Retinal pigment epithelial cell (primary cell): ENCODE data around the gene DOC2B.
"Not testable (repeated sequence)": the region's sequence is repeated elsewhere in the genome, so short reads cannot be mapped to it uniquely, and the experiment has no call there.

ENCODE experiments used
- DNase-seq: peaks from one replicate; pipeline ENCODE4 v3.0.0-alpha.2; 2010; ENCODE audit warnings: low read depth
- H3K4me3 ChIP-seq: 2 replicates; pipeline ENCODE4 v1.5.1; 2011; ENCODE audit warnings: mild to moderate bottlenecking, low read length, control low read depth, moderate library complexity
- CTCF ChIP-seq: conservative IDR thresholded peaks from 2 replicates; pipeline ENCODE4 v1.5.1; 2011; ENCODE audit warnings: low read depth, low read length, control low read depth, inconsistent platforms

The DOC2B gene

DNA sequence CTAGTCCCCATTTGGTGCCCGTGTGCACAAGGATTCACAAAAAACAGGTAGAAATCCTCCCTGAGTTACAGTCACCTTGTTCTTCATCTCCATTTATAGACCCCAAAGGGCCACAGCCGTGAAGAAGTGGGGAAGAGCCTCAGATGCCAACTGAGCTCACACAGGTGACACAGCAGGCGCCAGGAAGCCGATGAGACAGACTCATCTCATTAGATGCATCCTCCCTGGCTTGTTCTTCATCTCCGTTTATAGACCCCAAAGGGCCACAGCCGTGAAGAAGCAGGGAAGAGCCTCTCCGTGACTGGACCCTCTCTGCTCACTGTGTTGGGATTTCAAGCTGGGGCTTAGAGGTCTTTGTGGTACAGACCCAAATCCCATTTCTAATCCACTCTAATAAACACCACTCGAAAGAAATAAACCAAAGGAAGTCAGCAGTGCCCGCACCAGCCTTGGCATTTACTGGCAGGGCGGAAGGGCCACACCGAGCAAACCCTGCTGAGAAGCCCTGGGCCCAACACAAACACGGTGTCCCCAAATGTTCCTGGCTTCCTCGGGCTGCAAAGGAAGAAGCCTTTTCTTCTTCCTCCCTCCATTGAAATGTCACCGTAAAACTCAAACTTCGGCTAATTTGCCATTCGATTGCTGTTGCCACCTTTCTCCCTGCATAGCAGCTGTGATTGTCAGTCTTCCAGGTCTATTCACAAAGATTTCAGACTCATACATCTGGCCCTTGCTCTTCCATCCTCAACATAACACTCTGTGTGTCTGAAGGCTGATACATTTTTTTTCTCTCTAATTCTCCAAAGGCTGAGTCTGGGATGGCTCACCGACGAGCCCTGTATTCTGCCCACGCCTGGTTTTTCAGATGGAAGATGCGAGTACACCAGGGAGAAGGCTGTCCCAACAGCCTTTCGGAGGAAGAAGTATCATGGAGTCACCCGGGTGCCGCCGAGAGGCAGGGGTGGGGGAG, 44.9 kb upstream of the DOC2B start:
- no peak overlapping the region for H3K4me3 ChIP-seq
- TF ChIP-seq CTCF = no peak
- no peak for DNase-seq

DNA sequence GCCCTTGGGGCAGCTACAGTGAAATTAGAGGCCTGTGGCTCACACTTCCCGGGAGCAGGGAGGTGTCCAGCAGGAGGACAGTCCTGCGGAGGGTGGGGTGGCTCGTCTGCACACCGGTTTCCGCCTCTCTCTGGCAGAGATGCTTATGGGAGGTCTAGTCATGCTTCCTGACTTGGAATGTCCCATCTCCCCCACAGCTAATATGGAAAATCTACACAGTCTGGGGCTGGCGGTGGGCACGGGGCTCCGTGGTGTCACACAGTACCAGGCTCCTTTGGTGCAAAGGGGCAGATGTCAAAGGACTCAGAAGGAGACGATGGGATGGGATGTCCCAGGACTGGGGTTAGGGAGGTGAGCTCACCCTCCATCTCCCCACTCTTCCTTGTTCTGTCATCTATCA, 44.1 kb upstream of the DOC2B start:
- TF ChIP-seq CTCF = no peak

GRCh38 chr17:224576-224975, 43.1 kb upstream of the DOC2B start:
- DNase-seq = not testable (repeated sequence)

More for the DNA sequence above, 44.1 kb upstream of the DOC2B start:
- DNase-seq = no peak
- no peak overlapping the region for H3K4me3 ChIP-seq

DNA sequence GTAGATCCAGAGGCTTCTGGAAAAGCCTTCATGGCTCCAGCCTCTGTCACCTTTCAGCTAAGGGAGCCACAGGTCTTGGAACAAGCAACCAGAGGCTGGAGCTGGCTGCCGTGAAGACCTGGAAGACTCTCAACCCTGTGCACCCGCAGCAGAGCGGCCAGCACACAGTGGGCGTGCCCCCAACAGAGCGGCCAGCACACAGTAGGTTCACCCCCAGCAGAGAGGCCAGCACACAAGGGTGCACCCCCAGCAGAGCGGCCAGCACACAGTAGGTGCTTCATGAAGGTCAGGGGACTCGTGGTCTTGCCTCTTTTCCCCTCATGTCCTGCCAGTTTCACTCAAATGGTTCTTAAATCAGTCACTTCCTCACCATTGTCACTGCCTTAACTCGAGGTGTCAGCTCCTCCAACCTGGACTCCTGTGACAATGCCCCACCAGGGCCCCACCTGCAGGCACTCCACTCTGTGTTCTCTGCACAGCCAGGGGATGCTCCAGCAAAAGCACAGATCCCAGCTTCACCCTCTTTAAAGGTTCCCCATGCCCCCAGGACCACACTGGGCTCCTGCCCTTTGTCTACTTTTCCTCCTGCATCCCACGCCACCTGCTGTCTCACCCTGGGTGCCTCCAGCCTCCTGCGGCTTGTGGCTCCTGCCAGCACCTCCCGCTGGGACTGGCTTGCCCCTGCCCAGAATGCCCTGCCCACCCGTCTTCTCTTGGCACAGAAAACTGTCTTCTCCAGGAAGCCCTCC, 42.4 kb upstream of the DOC2B start:
- TF ChIP-seq CTCF = no peak
- DNase-seq = no peak
- no peak overlapping the region for H3K4me3 ChIP-seq

More at GRCh38 chr17:224576-224975, 43.1 kb upstream of the DOC2B start:
- H3K4me3 ChIP-seq = not testable (repeated sequence)

DNA sequence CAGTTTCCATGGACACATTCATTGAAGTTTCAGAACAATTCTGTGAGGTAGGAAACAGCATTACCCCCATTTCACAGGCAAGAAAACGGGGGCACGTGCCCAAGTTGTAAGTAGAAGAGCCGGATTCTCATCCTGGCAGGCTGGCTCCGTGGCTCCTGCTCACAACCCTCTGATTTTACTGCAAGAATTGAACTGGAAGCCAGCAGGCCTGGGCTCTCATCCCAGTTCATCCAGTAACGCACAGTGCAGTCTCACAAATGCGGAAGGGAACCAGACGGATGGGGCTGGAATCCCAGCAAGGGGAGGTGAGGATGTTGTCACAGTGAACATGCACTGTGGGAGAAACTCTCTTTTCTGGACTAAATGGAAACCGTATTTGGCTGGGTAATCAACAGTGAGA, 40.7 kb upstream of the DOC2B start:
- TF ChIP-seq CTCF = no peak
- no peak overlapping the region for H3K4me3 ChIP-seq
- no peak for DNase-seq

DNA sequence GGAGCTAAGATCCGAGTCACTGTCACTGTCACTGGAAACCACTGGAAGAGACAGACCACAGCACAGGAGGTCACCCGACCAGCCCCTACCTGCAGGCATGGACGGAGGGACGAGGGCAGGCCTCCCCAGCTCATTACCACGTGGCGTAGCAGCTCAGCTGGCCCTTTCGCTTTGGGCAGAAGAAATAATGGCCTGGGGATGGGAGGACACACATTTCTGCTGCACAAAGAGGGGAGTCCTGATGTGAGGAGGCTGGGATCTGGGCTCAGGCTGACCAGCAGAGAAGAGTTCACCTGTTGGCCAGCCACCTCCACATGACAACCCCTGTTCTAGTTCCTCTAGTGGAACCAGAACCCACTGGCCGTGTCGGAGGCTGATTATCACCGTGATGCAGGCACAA, 38.2 kb upstream of the DOC2B start:
- no peak for TF ChIP-seq CTCF
- DNase-seq = no peak
- H3K4me3 ChIP-seq = no peak overlapping the region

GRCh38 chr17:218432-219110, 37.1 kb upstream of the DOC2B start:
- no peak for TF ChIP-seq CTCF
- H3K4me3 ChIP-seq = no peak overlapping the region
- no peak for DNase-seq
